ENCODE data around the gene STARD5. TPM values are rescaled to one million over a fixed set of nuclear protein-coding genes. Genes with fewer than 3 reads are reported as not detected.

STARD5 gene
- total RNA-seq, 2 experiments from 2014 or later, result 6.5 to 20.3 TPM

- H3K79me2 ChIP-seq (ENCODE audit: insufficient read depth, low read depth, low read length), result no peaks in the 10 kb centered on the region
Observed at GRCh38 chr15:81362790-81363189, 38.8 kb upstream of the STARD5 start.

DNA sequence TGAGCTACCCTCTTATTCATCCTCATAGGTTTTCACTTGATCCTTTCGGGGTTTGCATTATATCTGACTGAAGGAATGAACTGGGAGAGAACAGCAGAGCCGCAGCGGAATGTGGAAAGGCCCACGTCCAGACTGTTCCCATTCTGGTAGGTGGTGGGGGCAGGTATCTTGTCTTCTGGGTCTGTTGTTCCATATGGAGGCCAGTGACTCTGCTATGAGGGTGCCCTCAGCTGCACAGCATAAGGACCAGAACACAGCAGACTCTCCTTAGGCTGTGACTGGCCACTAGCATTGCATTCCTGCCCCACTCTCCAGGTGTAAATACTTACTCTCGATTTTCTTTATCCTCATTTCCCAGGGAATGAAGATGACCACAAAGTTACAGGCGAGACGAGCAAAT is 38.0 kb upstream of the STARD5 start:
- Histone ChIP-seq H4K20me1 (ENCODE audit: insufficient read depth, low read length) (no peaks in the 10 kb centered on the region), H3K9me2 (ENCODE audit: insufficient read depth, low read length) (no peaks in the 10 kb centered on the region; the same call in 1 of the 2 replicates), H3K4me2 (ENCODE audit: low read length) (no peak overlapping the region), H3K27ac (ENCODE audit: low read depth, low read length, poor library complexity, severe bottlenecking) (no peak overlapping the region), H3K36me3 (ENCODE audit: insufficient read depth, low read length) (no peaks in the 10 kb centered on the region), H2AFZ (ENCODE audit: low read length) (no peak overlapping the region), H3K79me2 (ENCODE audit: insufficient read depth, low read depth, low read length) (no peaks in the 10 kb centered on the region), H3K9me3 (ENCODE audit: low read length) (no peaks in the 10 kb centered on the region), H3K4me3 (ENCODE audit: low read depth, low read length, poor library complexity, severe bottlenecking) (no peak overlapping the region), H3K4me1 (ENCODE audit: insufficient read depth, low read length, poor library complexity, severe bottlenecking) (no peaks in the 10 kb centered on the region)
- intact Hi-C loops (cut with micrococcal nuclease; ENCODE audit: unreplicated experiment), result no loop called here
- no TSS peak for BruUV-seq (replicated peaks)
- ChIA-PET CTCF (ENCODE audit: unreplicated experiment) (no interaction called here), POLR2A (interaction anchor here (0.6 to 0.8 kb wide), 2 partner anchors 8 to 1476 kb away, joined by 3 to 4 read pairs; no protein-coding TSS in a partner anchor)
- no peak for TF ChIP-seq EZH2phosphoT487 (IDR thresholded peaks at IDR 0.05; ENCODE audit: borderline replicate concordance, low read depth, low read length)
- DNase-seq (ENCODE audit: low spot score), result no peak

More at GRCh38 chr15:81362790-81363189, 38.8 kb upstream of the STARD5 start:
- intact Hi-C loops (cut with micrococcal nuclease; ENCODE audit: unreplicated experiment), result no loop called here
- no peak overlapping the region for H2AFZ ChIP-seq (ENCODE audit: low read length)
- BruUV-seq (replicated peaks), result no TSS peak
- POLR2A ChIA-PET, result interaction anchor here (0.8 kb wide), 1 partner anchor 9 kb away, joined by 4 read pairs; no protein-coding TSS in a partner anchor
- H3K4me3 ChIP-seq (ENCODE audit: low read depth, low read length, poor library complexity, severe bottlenecking), result no peak overlapping the region
- H3K27ac ChIP-seq (ENCODE audit: low read depth, low read length, poor library complexity, severe bottlenecking), result no peak overlapping the region
- H3K9me3 ChIP-seq (ENCODE audit: low read length), result no peaks in the 10 kb centered on the region
- no peaks in the 10 kb centered on the region for H4K20me1 ChIP-seq (ENCODE audit: insufficient read depth, low read length)
- CTCF ChIA-PET (ENCODE audit: unreplicated experiment), result no interaction called here
- H3K36me3 ChIP-seq (ENCODE audit: insufficient read depth, low read length), result no peaks in the 10 kb centered on the region
- no peak for TF ChIP-seq EZH2phosphoT487 (IDR thresholded peaks at IDR 0.05; ENCODE audit: borderline replicate concordance, low read depth, low read length)
- no peaks in the 10 kb centered on the region; the same call in 1 of the 2 replicates for H3K9me2 ChIP-seq (ENCODE audit: insufficient read depth, low read length)
- no peak for DNase-seq (ENCODE audit: low spot score)
- H3K4me2 ChIP-seq (ENCODE audit: low read length), result no peak overlapping the region
- no peaks in the 10 kb centered on the region for H3K4me1 ChIP-seq (ENCODE audit: insufficient read depth, low read length, poor library complexity, severe bottlenecking)

DNA sequence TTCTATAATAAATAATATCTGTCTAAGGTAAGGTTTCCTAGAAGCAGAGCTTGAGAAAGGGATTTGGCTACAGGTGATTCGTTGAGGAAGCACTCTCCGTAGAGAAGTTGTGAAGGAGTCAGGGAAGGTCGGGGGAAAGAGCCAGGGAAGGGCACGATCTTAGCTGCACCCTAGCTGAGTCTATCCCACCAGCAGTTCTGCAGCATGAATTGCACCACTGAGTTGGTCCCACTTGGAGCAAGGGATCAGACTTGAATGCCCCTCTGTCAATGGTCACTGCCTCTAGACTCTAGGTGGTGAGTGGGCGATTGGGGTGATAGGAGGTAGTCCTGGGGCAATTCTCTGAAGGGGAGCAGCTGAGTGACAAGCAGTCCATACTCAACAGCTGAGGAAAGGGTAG is 36.5 kb upstream of the STARD5 start:
- intact Hi-C loops (cut with micrococcal nuclease; ENCODE audit: unreplicated experiment), result no loop called here
- Histone ChIP-seq H2AFZ (ENCODE audit: low read length) (no peak overlapping the region), H3K9me2 (ENCODE audit: insufficient read depth, low read length) (no peaks in the 10 kb centered on the region; the same call in 1 of the 2 replicates), H3K4me2 (ENCODE audit: low read length) (no peak overlapping the region), H3K4me1 (ENCODE audit: insufficient read depth, low read length, poor library complexity, severe bottlenecking) (no peaks in the 10 kb centered on the region), H3K79me2 (ENCODE audit: insufficient read depth, low read depth, low read length) (no peaks in the 10 kb centered on the region), H3K9me3 (ENCODE audit: low read length) (no peaks in the 10 kb centered on the region), H4K20me1 (ENCODE audit: insufficient read depth, low read length) (no peaks in the 10 kb centered on the region), H3K4me3 (ENCODE audit: low read depth, low read length, poor library complexity, severe bottlenecking) (no peak overlapping the region), H3K36me3 (ENCODE audit: insufficient read depth, low read length) (no peaks in the 10 kb centered on the region), H3K27ac (ENCODE audit: low read depth, low read length, poor library complexity, severe bottlenecking) (no peak overlapping the region)
- POLR2A ChIA-PET, result interaction anchor here (0.6 kb wide), 1 partner anchor 1391 kb away, joined by 3 read pairs; no protein-coding TSS in a partner anchor
- no TSS peak for BruUV-seq (replicated peaks)
- no peak for DNase-seq (ENCODE audit: low spot score)
- CTCF ChIA-PET (ENCODE audit: unreplicated experiment), result no interaction called here
- no peak for TF ChIP-seq EZH2phosphoT487 (IDR thresholded peaks at IDR 0.05; ENCODE audit: borderline replicate concordance, low read depth, low read length)
- no peak for TF ChIP-seq CTCF (conservative IDR thresholded peaks at IDR 0.05; ENCODE audit: low read length)

- Histone ChIP-seq H3K4me2 (ENCODE audit: low read length) (no peak overlapping the region), H3K9me2 (ENCODE audit: insufficient read depth, low read length) (no peaks in the 10 kb centered on the region; the same call in 1 of the 2 replicates), H3K4me3 (ENCODE audit: low read depth, low read length, poor library complexity, severe bottlenecking) (no peak overlapping the region), H3K79me2 (ENCODE audit: insufficient read depth, low read depth, low read length) (no peaks in the 10 kb centered on the region), H3K4me1 (ENCODE audit: insufficient read depth, low read length, poor library complexity, severe bottlenecking) (no peaks in the 10 kb centered on the region), H2AFZ (ENCODE audit: low read length) (no peak overlapping the region), H3K36me3 (ENCODE audit: insufficient read depth, low read length) (no peaks in the 10 kb centered on the region), H3K27ac (ENCODE audit: low read depth, low read length, poor library complexity, severe bottlenecking) (no peak overlapping the region), H3K9me3 (ENCODE audit: low read length) (no peaks in the 10 kb centered on the region), H4K20me1 (ENCODE audit: insufficient read depth, low read length) (no peaks in the 10 kb centered on the region)
- no peak for DNase-seq (ENCODE audit: low spot score)
- CTCF ChIA-PET (ENCODE audit: unreplicated experiment), result no interaction called here
- intact Hi-C loops (cut with micrococcal nuclease; ENCODE audit: unreplicated experiment), result no loop called here
- no peak for TF ChIP-seq CTCF (conservative IDR thresholded peaks at IDR 0.05; ENCODE audit: low read length)
- no peak for TF ChIP-seq EZH2phosphoT487 (IDR thresholded peaks at IDR 0.05; ENCODE audit: borderline replicate concordance, low read depth, low read length)
- no TSS peak for BruUV-seq (replicated peaks)
- POLR2A ChIA-PET, result no interaction called here
Observed at GRCh38 chr15:81358248-81358647, 34.3 kb upstream of the STARD5 start.
